ENCODE results near the gene NFKB1. TPM values are rescaled to one million over a fixed set of nuclear protein-coding genes. Genes with fewer than 3 reads are reported as not detected.

Gene NFKB1
- total RNA-seq, 1 experiment from 2014 or later = 70.9 TPM

DNA sequence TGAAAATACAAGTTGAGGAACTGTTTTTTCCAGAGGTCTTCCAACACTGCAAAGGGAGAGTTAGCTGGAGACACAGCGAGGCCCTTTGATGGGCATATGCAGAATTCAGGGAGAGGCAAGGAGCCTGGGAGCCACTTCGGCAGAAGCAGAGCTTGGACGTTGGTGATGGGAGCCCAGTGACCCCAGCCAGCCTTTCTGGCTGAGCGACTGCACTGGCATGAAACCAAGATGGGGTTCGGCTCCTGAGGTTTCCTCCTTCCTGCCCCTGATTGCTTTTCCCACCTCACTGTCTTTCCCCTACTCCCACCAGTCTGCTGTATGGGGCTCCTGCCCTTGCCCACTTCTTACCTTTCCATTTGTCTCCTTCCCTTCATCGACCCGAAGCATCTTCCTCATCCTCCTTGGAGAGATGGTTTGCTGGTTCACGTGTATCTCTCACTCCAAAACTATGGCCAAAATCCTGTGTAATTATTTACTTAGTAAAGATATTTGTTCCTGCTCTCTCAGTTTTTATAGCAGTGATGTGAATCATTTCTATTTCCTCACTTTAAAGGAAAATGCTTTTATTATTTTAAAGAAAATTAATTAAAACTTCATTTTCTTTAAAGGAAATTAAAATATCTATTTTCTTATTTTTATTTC lies 100.5 kb downstream of the NFKB1 start:
- DNase-seq (ENCODE audit: unreplicated experiment) = no peak
- ChIA-PET POLR2A (interaction anchor here (1.5 kb wide), 1 partner anchor 162 kb away, joined by 3 read pairs; no protein-coding TSS in a partner anchor), CTCF (no interaction called here)
- no peak overlapping the region for H3K27ac Mint-ChIP-seq (ENCODE audit: low read depth, unreplicated experiment)
- peaks cover 87% of the 10 kb centered on the region for H3K36me3 Mint-ChIP-seq (ENCODE audit: insufficient read depth, unreplicated experiment)
- no peak overlapping the region for H3K4me3 Mint-ChIP-seq (ENCODE audit: unreplicated experiment)
- TF ChIP-seq, protein P1, sequence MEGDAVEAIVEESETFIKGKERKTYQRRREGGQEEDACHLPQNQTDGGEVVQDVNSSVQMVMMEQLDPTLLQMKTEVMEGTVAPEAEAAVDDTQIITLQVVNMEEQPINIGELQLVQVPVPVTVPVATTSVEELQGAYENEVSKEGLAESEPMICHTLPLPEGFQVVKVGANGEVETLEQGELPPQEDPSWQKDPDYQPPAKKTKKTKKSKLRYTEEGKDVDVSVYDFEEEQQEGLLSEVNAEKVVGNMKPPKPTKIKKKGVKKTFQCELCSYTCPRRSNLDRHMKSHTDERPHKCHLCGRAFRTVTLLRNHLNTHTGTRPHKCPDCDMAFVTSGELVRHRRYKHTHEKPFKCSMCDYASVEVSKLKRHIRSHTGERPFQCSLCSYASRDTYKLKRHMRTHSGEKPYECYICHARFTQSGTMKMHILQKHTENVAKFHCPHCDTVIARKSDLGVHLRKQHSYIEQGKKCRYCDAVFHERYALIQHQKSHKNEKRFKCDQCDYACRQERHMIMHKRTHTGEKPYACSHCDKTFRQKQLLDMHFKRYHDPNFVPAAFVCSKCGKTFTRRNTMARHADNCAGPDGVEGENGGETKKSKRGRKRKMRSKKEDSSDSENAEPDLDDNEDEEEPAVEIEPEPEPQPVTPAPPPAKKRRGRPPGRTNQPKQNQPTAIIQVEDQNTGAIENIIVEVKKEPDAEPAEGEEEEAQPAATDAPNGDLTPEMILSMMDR (IDR thresholded peaks at IDR 0.05; ENCODE audit: unreplicated experiment) = no peak
- H3K9me3 Mint-ChIP-seq (ENCODE audit: unreplicated experiment) = no peaks in the 10 kb centered on the region
- H3K4me1 Mint-ChIP-seq (ENCODE audit: insufficient read depth, unreplicated experiment) = peaks cover 16% of the 10 kb centered on the region
- no peaks in the 10 kb centered on the region for H3K27me3 Mint-ChIP-seq (ENCODE audit: insufficient read depth, unreplicated experiment)
- intact Hi-C loops (cut with micrococcal nuclease) = no loop called here
- no TSS peak for BruUV-seq (replicated peaks)

DNA sequence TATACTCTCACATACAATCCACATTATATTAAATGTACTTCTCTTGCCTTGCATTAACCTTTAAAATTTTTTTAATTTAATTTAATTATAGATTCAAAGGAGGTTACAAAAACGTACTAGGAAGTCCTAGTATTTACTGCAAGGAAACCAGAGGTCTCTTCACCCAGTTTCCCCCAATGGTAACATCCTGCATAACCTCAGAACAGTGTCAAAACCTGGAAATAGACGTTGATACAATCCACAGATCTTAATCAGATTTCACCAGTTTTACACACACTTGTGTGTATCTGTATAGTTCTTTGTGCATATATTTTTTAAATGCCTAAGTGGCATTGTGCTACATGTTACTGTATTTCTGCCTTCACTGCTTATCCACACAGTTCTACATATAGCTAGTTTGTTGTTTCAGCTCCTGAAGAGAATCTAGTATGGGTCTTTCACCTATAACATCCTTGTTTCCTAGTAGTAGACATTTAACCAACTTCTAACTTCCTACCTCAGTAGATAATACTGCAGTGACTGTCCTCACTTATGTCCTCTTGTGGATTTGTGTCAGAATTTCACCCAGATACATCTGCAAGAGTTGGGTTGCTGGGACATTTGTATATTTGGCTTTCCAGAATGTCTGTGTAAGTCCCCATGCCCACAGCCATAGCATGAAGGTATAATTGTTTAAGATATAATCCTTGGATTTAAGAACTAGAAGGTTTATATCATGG lies 103.2 kb downstream of the NFKB1 start:
- ChIA-PET POLR2A (no interaction called here), CTCF (no interaction called here)
- Mint-ChIP-seq H3K27ac (ENCODE audit: low read depth, unreplicated experiment) (peak overlapping the region; percentile 59), H3K4me1 (ENCODE audit: insufficient read depth, unreplicated experiment) (peaks cover 6% of the 10 kb centered on the region), H3K27me3 (ENCODE audit: insufficient read depth, unreplicated experiment) (no peaks in the 10 kb centered on the region), H3K9me3 (ENCODE audit: unreplicated experiment) (no peaks in the 10 kb centered on the region), H3K36me3 (ENCODE audit: insufficient read depth, unreplicated experiment) (peaks cover 84% of the 10 kb centered on the region), H3K4me3 (ENCODE audit: unreplicated experiment) (no peak overlapping the region)
- TF ChIP-seq, protein P1 (IDR thresholded peaks at IDR 0.05; ENCODE audit: unreplicated experiment) = no peak
- BruUV-seq (replicated peaks) = no TSS peak
- intact Hi-C loops (cut with micrococcal nuclease) = no loop called here
- DNase-seq (ENCODE audit: unreplicated experiment) = no peak

DNA sequence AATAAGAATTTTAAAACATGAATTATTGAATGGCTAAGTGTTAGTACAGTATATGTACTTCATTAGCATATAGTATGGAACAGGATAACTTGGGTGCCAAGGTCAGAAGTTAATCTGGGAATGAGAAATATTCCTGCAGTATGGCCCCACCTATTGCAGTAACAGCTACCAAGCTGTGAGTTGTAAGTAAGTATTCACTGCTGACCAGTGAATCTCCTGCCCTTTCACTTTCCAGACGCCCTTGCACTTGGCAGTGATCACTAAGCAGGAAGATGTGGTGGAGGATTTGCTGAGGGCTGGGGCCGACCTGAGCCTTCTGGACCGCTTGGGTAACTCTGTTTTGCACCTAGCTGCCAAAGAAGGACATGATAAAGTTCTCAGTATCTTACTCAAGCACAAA lies 105.1 kb downstream of the NFKB1 start:
- no peaks in the 10 kb centered on the region for H3K27me3 Mint-ChIP-seq (ENCODE audit: insufficient read depth, unreplicated experiment)
- intact Hi-C loops (cut with micrococcal nuclease) = no loop called here
- H3K27ac Mint-ChIP-seq (ENCODE audit: low read depth, unreplicated experiment) = no peak overlapping the region
- TF ChIP-seq, protein P1 (IDR thresholded peaks at IDR 0.05; ENCODE audit: unreplicated experiment) = no peak
- DNase-seq (ENCODE audit: unreplicated experiment) = no peak
- peaks cover 89% of the 10 kb centered on the region for H3K36me3 Mint-ChIP-seq (ENCODE audit: insufficient read depth, unreplicated experiment)
- BruUV-seq (replicated peaks) = no TSS peak
- H3K4me3 Mint-ChIP-seq (ENCODE audit: unreplicated experiment) = no peak overlapping the region
- no peaks in the 10 kb centered on the region for H3K4me1 Mint-ChIP-seq (ENCODE audit: insufficient read depth, unreplicated experiment)
- CTCF ChIA-PET = interaction anchor here (1.1 to 2.5 kb wide), 2 partner anchors 14 to 157 kb away, joined by 4 to 7 read pairs; no protein-coding TSS in a partner anchor
- POLR2A ChIA-PET = interaction anchor here (1.0 to 2.1 kb wide), 2 partner anchors 21 to 221 kb away, joined by 4 to 10 read pairs; partner anchors contain the start of gene UBE2D3
- no peaks in the 10 kb centered on the region for H3K9me3 Mint-ChIP-seq (ENCODE audit: unreplicated experiment)

DNA sequence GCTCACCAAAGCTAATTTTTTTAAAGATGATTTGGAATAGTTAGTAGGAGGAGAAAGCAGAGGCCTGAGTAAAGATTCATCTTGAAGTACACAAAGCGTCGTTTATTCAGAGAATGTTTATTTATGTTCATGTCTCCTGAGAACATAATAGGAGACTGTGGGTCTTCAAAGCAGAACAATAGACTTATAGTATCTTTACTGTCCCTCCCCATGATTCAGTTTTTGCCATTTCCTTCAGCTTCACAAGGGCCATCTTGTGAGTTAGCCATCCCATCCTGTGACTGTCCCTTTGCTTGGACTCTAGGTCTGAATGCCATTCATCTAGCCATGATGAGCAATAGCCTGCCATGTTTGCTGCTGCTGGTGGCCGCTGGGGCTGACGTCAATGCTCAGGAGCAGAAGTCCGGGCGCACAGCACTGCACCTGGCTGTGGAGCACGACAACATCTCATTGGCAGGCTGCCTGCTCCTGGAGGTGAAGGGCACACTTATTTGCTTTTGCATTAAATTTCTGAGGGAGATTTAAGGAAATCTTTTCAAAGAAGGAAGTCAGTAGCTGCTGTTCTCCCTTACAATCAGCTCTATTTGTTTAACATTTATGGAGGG lies 105.8 kb downstream of the NFKB1 start:
- TF ChIP-seq, protein P1 (IDR thresholded peaks at IDR 0.05; ENCODE audit: unreplicated experiment) = no peak
- H3K4me1 Mint-ChIP-seq (ENCODE audit: insufficient read depth, unreplicated experiment) = peaks cover 1% of the 10 kb centered on the region
- no peak for DNase-seq (ENCODE audit: unreplicated experiment)
- H3K27ac Mint-ChIP-seq (ENCODE audit: low read depth, unreplicated experiment) = no peak overlapping the region
- POLR2A ChIA-PET = interaction anchor here (1.0 to 2.1 kb wide), 2 partner anchors 22 to 221 kb away, joined by 4 to 10 read pairs; partner anchors contain the start of gene UBE2D3
- peaks cover 89% of the 10 kb centered on the region for H3K36me3 Mint-ChIP-seq (ENCODE audit: insufficient read depth, unreplicated experiment)
- intact Hi-C loops (cut with micrococcal nuclease) = no loop called here
- no peaks in the 10 kb centered on the region for H3K27me3 Mint-ChIP-seq (ENCODE audit: insufficient read depth, unreplicated experiment)
- H3K4me3 Mint-ChIP-seq (ENCODE audit: unreplicated experiment) = no peak overlapping the region
- CTCF ChIA-PET = interaction anchor here (0.9 to 2.5 kb wide), 4 partner anchors 11 to 485 kb away, joined by 3 to 7 read pairs (median 4); no protein-coding TSS in a partner anchor
- H3K9me3 Mint-ChIP-seq (ENCODE audit: unreplicated experiment) = no peaks in the 10 kb centered on the region
- no TSS peak for BruUV-seq (replicated peaks)
